ENCODE data around the gene UBXN11. TPM values are rescaled to one million over a fixed set of nuclear protein-coding genes. Genes with fewer than 3 reads are reported as not detected.

UBXN11 gene
- total and polyA plus RNA-seq, 11 donors = 3.7 to 17.2 (median 8.0) TPM

DNA sequence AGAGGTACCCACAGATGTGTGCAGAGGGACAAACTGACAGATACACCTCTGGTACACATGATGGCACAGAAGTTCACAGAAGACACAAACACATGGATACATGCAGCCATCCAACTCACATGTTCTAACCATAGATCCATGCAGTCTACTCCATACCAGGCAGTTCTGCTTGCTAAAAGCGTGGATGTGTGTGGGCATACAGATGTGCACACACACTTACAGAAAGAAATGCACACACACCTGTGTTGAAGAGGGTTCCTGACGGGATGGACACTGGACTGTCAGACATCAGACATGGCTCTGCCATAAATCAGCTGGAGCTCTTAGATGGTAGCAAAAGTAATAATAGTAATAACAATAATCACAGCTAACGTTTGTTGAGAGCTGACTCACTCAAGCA, 18.1 kb upstream of the UBXN11 start:
- ATAC-seq (no peak), DNase-seq (no peak)
- no peaks in the 10 kb centered on the region for H3K27me3 ChIP-seq
- H3K9me3 ChIP-seq = no peaks in the 10 kb centered on the region
- H3K4me3 ChIP-seq = no peak overlapping the region
- H3K36me3 ChIP-seq = no peaks in the 10 kb centered on the region
- WGBS, 4 donors = 70 to 85% (median 79%) methylated on average over 3 of the region's 3 CpGs
- H3K4me1 ChIP-seq = peaks cover 0 to 20% (median 5%) of the 10 kb centered on the region in 12 donors
- no peak for TF ChIP-seq POLR2A (IDR thresholded peaks at IDR 0.05)
- TF ChIP-seq, protein P1, sequence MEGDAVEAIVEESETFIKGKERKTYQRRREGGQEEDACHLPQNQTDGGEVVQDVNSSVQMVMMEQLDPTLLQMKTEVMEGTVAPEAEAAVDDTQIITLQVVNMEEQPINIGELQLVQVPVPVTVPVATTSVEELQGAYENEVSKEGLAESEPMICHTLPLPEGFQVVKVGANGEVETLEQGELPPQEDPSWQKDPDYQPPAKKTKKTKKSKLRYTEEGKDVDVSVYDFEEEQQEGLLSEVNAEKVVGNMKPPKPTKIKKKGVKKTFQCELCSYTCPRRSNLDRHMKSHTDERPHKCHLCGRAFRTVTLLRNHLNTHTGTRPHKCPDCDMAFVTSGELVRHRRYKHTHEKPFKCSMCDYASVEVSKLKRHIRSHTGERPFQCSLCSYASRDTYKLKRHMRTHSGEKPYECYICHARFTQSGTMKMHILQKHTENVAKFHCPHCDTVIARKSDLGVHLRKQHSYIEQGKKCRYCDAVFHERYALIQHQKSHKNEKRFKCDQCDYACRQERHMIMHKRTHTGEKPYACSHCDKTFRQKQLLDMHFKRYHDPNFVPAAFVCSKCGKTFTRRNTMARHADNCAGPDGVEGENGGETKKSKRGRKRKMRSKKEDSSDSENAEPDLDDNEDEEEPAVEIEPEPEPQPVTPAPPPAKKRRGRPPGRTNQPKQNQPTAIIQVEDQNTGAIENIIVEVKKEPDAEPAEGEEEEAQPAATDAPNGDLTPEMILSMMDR (IDR thresholded peaks at IDR 0.05) = no peak
- no peak overlapping the region for H3K27ac ChIP-seq
- intact Hi-C loops (cut with DNase I) = loop anchor here (5.0 to 10.0 kb wide), 8 partner anchors 37 to 222 kb away; partner anchors contain the start of genes C1orf232 (in 2 of the 10), ZNF593 (in 2 of the 10), CNKSR1 (in 1 of the 10) and ZNF593OS (in 1 of the 10)

DNA sequence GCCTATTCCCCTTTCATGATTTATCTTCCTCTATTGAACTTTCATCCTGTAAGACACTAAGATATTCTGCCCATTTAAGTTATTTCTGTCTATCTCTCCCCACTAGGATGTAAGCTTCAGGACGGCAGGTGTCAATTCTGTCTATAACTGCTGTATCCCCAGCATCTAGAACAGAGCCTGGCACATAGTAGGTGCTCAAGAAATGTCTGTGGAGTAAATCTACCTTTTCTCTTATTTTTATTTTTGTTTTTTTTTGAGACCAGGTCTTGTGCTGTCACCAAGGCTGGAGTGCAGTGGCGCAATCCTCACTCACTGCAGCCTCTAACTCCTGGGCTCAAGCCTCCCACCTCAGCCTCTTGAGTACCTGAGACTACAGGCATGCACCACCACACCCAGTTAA, 16.9 kb upstream of the UBXN11 start:
- H3K9me3 ChIP-seq = no peaks in the 10 kb centered on the region
- ATAC-seq (no peak), DNase-seq (no peak)
- intact Hi-C loops (cut with DNase I) = loop anchor here (2.0 to 10.0 kb wide), 9 partner anchors 36 to 221 kb away; partner anchors contain the start of genes C1orf232 (in 2 of the 10), ZNF593 (in 2 of the 10), CNKSR1 (in 1 of the 10) and ZNF593OS (in 1 of the 10)
- no peaks in the 10 kb centered on the region for H3K36me3 ChIP-seq
- H3K27ac ChIP-seq = no peak overlapping the region
- WGBS, 4 donors = 95 to 97% (median 97%) methylated on average over 2 of the region's 2 CpGs
- no peak overlapping the region for H3K4me3 ChIP-seq
- no peaks in the 10 kb centered on the region for H3K27me3 ChIP-seq
- no peak for TF ChIP-seq POLR2A (IDR thresholded peaks at IDR 0.05)
- TF ChIP-seq, protein P1 (IDR thresholded peaks at IDR 0.05) = no peak
- peaks cover 0 to 28% (median 6%) of the 10 kb centered on the region in 12 donors for H3K4me1 ChIP-seq

- no peak overlapping the region for H3K4me3 ChIP-seq
- no peak overlapping the region for H3K27ac ChIP-seq
- WGBS, 4 donors = 62 to 71% (median 64%) methylated on average over 10 of the region's 10 CpGs
- TF ChIP-seq, protein P1 (IDR thresholded peaks at IDR 0.05) = no peak
- no peak for TF ChIP-seq POLR2A (IDR thresholded peaks at IDR 0.05)
- no peak for ATAC-seq
- H3K9me3 ChIP-seq = no peaks in the 10 kb centered on the region
- peaks cover 0 to 42% (median 7%) of the 10 kb centered on the region in 12 donors for H3K4me1 ChIP-seq
- no peak for DNase-seq
- no peaks in the 10 kb centered on the region for H3K36me3 ChIP-seq
- H3K27me3 ChIP-seq = no peaks in the 10 kb centered on the region
- intact Hi-C loops (cut with DNase I) = loop anchor here (1.0 to 10.0 kb wide), 10 partner anchors 35 to 220 kb away; partner anchors contain the start of genes C1orf232 (in 2 of the 10), ZNF593 (in 2 of the 10), CNKSR1 (in 1 of the 10) and ZNF593OS (in 1 of the 10)
Measured at GRCh38 chr1:26322042-26322331, 15.6 kb upstream of the UBXN11 start.

GRCh38 chr1:26321315-26322041, 15.0 kb upstream of the UBXN11 start:
- H3K27ac ChIP-seq = peak overlapping the region in 1 of 12 donors; percentile 60
- DNase-seq (peak; percentile 89 to 95 (median 92)), ATAC-seq (peak; percentile 82 to 94 (median 92))
- H3K27me3 ChIP-seq = no peaks in the 10 kb centered on the region
- intact Hi-C loops (cut with DNase I) = loop anchor here (1.0 to 10.0 kb wide), 18 partner anchors 34 to 219 kb away; partner anchors contain the start of genes C1orf232 (in 3 of the 10), ZNF593 (in 3 of the 10), CNKSR1 (in 1 of the 10) and ZNF593OS (in 1 of the 10)
- H3K36me3 ChIP-seq = no peaks in the 10 kb centered on the region
- H3K9me3 ChIP-seq = no peaks in the 10 kb centered on the region
- H3K4me3 ChIP-seq = peak overlapping the region in 2 of 12 donors; percentile 30 to 34
- peaks cover 0 to 47% (median 7%) of the 10 kb centered on the region in 12 donors for H3K4me1 ChIP-seq
- TF ChIP-seq, protein P1 (IDR thresholded peaks at IDR 0.05) = peak; percentile 81 to 92 (median 90)
- TF ChIP-seq POLR2A (IDR thresholded peaks at IDR 0.05) = no peak
- 12 to 15% (median 14%) methylated on average over 16 of the region's 16 CpGs for WGBS, 4 donors

Measured in heart left ventricle (tissue), 16 donors.